ENCODE measurements around the gene TRERF1.
A peak's percentile ranks its signal among the peaks of the same experiment; 100 is the strongest.

TRERF1 gene

GRCh38 chr6:42227173-42227850 is 224.4 kb downstream of the TRERF1 start:
- Histone ChIP-seq H3K27ac (peak overlapping the region; percentile 74), H3K4me3 (ENCODE audit: low read depth, low read length) (no peak overlapping the region), H3K36me3 (replicated peaks) (peaks cover 4% of the 10 kb centered on the region), H3K27me3 (replicated peaks) (no peaks in the 10 kb centered on the region)
- in situ Hi-C loops (cut with HindIII; ENCODE audit: low pct_ligation_motif_present, low sequenced_read_pairs), result no loop called here
- no peak for DNase-seq
- TF ChIP-seq, protein P1, sequence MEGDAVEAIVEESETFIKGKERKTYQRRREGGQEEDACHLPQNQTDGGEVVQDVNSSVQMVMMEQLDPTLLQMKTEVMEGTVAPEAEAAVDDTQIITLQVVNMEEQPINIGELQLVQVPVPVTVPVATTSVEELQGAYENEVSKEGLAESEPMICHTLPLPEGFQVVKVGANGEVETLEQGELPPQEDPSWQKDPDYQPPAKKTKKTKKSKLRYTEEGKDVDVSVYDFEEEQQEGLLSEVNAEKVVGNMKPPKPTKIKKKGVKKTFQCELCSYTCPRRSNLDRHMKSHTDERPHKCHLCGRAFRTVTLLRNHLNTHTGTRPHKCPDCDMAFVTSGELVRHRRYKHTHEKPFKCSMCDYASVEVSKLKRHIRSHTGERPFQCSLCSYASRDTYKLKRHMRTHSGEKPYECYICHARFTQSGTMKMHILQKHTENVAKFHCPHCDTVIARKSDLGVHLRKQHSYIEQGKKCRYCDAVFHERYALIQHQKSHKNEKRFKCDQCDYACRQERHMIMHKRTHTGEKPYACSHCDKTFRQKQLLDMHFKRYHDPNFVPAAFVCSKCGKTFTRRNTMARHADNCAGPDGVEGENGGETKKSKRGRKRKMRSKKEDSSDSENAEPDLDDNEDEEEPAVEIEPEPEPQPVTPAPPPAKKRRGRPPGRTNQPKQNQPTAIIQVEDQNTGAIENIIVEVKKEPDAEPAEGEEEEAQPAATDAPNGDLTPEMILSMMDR (IDR thresholded peaks at IDR 0.05; ENCODE audit: low read depth, low read length, missing control alignments), result no peak

GRCh38 chr6:42226645-42227143 is 225.0 kb downstream of the TRERF1 start:
- DNase-seq, result peak; percentile 11

DNA sequence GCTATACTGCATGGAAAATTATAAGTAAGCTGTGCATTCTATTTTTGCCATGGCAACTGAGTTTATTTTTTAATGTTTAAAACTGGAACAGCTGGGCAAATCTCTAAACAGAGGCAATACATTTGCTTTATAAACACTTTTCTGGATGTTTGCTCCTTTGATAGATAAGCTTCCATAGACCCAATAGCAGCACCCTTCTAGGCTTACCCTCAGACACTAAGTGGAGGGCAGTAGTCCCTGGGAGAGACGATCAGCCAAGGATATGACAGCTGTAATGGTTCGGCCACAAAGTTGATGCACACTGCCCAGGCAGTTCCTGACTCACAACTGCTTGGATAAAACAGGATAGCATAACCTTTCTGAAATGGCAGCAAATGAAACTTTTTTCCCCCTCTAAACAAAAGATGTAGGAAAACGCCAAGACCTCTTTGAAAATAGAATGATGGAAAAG is 225.5 kb downstream of the TRERF1 start:
- no peaks in the 10 kb centered on the region for H3K27me3 ChIP-seq (replicated peaks)
- peak overlapping the region; percentile 74 for H3K27ac ChIP-seq
- peaks cover 4% of the 10 kb centered on the region for H3K36me3 ChIP-seq (replicated peaks)
- in situ Hi-C loops (cut with HindIII; ENCODE audit: low pct_ligation_motif_present, low sequenced_read_pairs), result no loop called here
- DNase-seq, result peak; percentile 66
- H3K4me3 ChIP-seq (ENCODE audit: low read depth, low read length), result no peak overlapping the region
- TF ChIP-seq, protein P1 (IDR thresholded peaks at IDR 0.05; ENCODE audit: low read depth, low read length, missing control alignments), result no peak

More at GRCh38 chr6:42226645-42227143, 225.0 kb downstream of the TRERF1 start:
- Histone ChIP-seq H3K36me3 (replicated peaks) (peaks cover 4% of the 10 kb centered on the region), H3K27ac (peak overlapping the region; percentile 74), H3K27me3 (replicated peaks) (no peaks in the 10 kb centered on the region), H3K4me3 (ENCODE audit: low read depth, low read length) (no peak overlapping the region)
- in situ Hi-C loops (cut with HindIII; ENCODE audit: low pct_ligation_motif_present, low sequenced_read_pairs), result no loop called here
- TF ChIP-seq, protein P1 (IDR thresholded peaks at IDR 0.05; ENCODE audit: low read depth, low read length, missing control alignments), result no peak

DNA sequence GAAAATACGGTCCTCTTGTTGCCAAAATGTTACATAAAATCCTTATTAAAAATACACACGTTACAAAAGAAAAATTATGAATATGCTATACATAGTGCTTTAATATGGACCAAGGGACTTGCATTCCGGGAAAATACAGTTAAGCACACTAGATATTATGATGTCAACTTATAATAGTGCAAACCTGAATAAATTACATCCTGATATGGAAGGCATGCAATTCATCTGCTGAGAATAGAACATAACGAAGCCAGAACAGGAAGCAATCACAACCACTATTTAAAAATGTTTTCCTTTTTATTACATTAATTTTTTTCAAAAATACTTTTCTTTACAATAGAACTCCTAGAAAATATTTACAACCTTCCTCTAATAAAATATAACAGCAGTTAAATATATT is 226.3 kb downstream of the TRERF1 start:
- in situ Hi-C loops (cut with HindIII; ENCODE audit: low pct_ligation_motif_present, low sequenced_read_pairs), result no loop called here
- peaks cover 4% of the 10 kb centered on the region for H3K36me3 ChIP-seq (replicated peaks)
- TF ChIP-seq, protein P1 (IDR thresholded peaks at IDR 0.05; ENCODE audit: low read depth, low read length, missing control alignments), result no peak
- DNase-seq, result no peak
- H3K4me3 ChIP-seq (ENCODE audit: low read depth, low read length), result no peak overlapping the region
- H3K27me3 ChIP-seq (replicated peaks), result no peaks in the 10 kb centered on the region
- H3K27ac ChIP-seq, result peak overlapping the region; percentile 92

GRCh38 chr6:42225029-42225339 is 226.7 kb downstream of the TRERF1 start:
- in situ Hi-C loops (cut with HindIII; ENCODE audit: low pct_ligation_motif_present, low sequenced_read_pairs), result no loop called here
- H3K4me3 ChIP-seq (ENCODE audit: low read depth, low read length), result no peak overlapping the region
- peaks cover 4% of the 10 kb centered on the region for H3K36me3 ChIP-seq (replicated peaks)
- TF ChIP-seq, protein P1 (IDR thresholded peaks at IDR 0.05; ENCODE audit: low read depth, low read length, missing control alignments), result no peak
- H3K27ac ChIP-seq, result peak overlapping the region; percentile 92
- no peak for DNase-seq
- no peaks in the 10 kb centered on the region for H3K27me3 ChIP-seq (replicated peaks)
